Stomach (tissue), 9 donors: ENCODE data around the gene GLI1. TPM values are rescaled to one million over a fixed set of nuclear protein-coding genes. Genes with fewer than 3 reads are reported as not detected.

Experiments
- DNase-seq, 2 donors: peaks; one replicate each; pipeline versions ENCODE4 v3.0.0 to v3.0.0-alpha.2; 2013 to 2019
- H3K27ac ChIP-seq, 5 donors: fragments of 200-600 bp in 4 of 5; sonication (generic) in 4 of 5; one replicate each; pipeline ENCODE4 v1.5.1; 2013 to 2019; ENCODE audit warnings: mild to moderate bottlenecking in 1 of 5, moderate library complexity in 1 of 5
- H3K27me3 ChIP-seq, 3 donors: fragments of 200-600 bp; sonication (generic); one replicate each; pipeline ENCODE4 v1.5.1; 2017 to 2019; ENCODE audit warnings: mixed run types in 1 of 3
- H3K36me3 ChIP-seq, 4 donors: fragments of 200-600 bp; sonication (generic); 1 replicate in 3 of 4; 2 replicates in 1 of 4; pipeline ENCODE4 v1.5.1; 2016 to 2019
- H3K4me1 ChIP-seq, 4 donors: fragments of 200-600 bp; sonication (generic); one replicate each; pipeline ENCODE4 v1.5.1; 2016 to 2019
- H3K4me3 ChIP-seq, 4 donors: fragments of 200-600 bp; sonication (generic) in 3 of 4; one replicate each; pipeline ENCODE4 v1.5.1; 2016 to 2019; ENCODE audit warnings: mild to moderate bottlenecking in 1 of 4
- H3K9me3 ChIP-seq, 4 donors: fragments of 200-600 bp; sonication (generic); one replicate each; pipeline ENCODE4 v1.5.1; 2016 to 2019
- CTCF ChIP-seq, 7 experiments: fragments of 450-650 bp in 4 of 7; fragments of 200-600 bp in 3 of 7; sonication (generic) in 3 of 7; IDR thresholded peaks; one replicate each; pipeline ENCODE4 v1.5.1; 2016 to 2019; ENCODE audit warnings: antibody characterized with exemption in 7 of 7, control low read depth in 2 of 7, mild to moderate bottlenecking in 1 of 7
- EP300 ChIP-seq: sonication (generic); formaldehyde crosslinking; IDR thresholded peaks from one replicate; pipeline ENCODE4 v1.6.1; 2017; ENCODE audit warnings: antibody characterized with exemption
- POLR2A ChIP-seq, 4 donors: fragments of 450-650 bp; IDR thresholded peaks; one replicate each; pipeline ENCODE4 v1.6.1; 2016; ENCODE audit warnings: antibody characterized with exemption in 4 of 4, control low read depth in 2 of 4, mild to moderate bottlenecking in 1 of 4, moderate library complexity in 1 of 4
- POLR2AphosphoS5 ChIP-seq, 3 donors: sonication (generic); formaldehyde crosslinking; IDR thresholded peaks; one replicate each; pipeline ENCODE4 v1.6.1; 2016; ENCODE audit warnings: antibody characterized with exemption in 3 of 3
- WGBS, 5 donors: extraction: QIAGEN DNeasy Blood & Tissue Kit in 3 of 5; methylation state at CpG; one replicate each; pipeline versions ENCODE4 v1.1.5 to v1.1.7; 2013 to 2018; 5-methylcytosine and 5-hydroxymethylcytosine counted together
- intact Hi-C: fragments of 100-400 bp; cut with DNase I; formaldehyde crosslinking; loops from one replicate; pipeline ENCODE4 v1.15.1; 2023; ENCODE audit warnings: low total_unique reads
- polyA plus RNA-seq, 3 donors: library from polyadenylated mRNA; stranded (reverse); fragments of 200-250 nt; gene quantifications; one replicate each; pipeline ENCODE4 v1.2.3, GENCODE V29; 2013
- total RNA-seq, 5 donors: library from RNA; depleted of rRNA; stranded (reverse); fragments of >200 nt; gene quantifications; one replicate each; pipeline versions ENCODE4 v1.1.0 to v1.2.3, GENCODE V29; 2014 to 2016
- donor health status: healthy with polysubstance abuse.
- donor health status: Bipolar disorder and iron deficiency.
- donor health status: healthy.

Gene GLI1
- total and polyA plus RNA-seq, 8 donors, result 0.14 to 4.0 (median 0.73) TPM

GRCh38 chr12:57479376-57480115, 20.0 kb downstream of the GLI1 start, which contains the start of gene ARHGAP9:
Gene ARHGAP9, minus strand, starts transcription at chr12:57479866. Its CDS starts 460 bp downstream, at chr12:57479406.
- Histone ChIP-seq H3K27me3 (peaks cover 0 to 69% (median 37%) of the 10 kb centered on the region in 3 donors), H3K4me3 (peak within 1 kb of the TSS in 3 of 4 donors; percentile 10 to 49 (median 11)), H3K4me1 (peaks cover 17 to 23% (median 21%) of the 10 kb centered on the region in 4 donors), H3K36me3 (peaks cover 0 to 5% (median 0%) of the 10 kb centered on the region in 4 donors), H3K9me3 (no peaks in the 10 kb centered on the region), H3K27ac (peak within 1 kb of the TSS; percentile 61 to 80 (median 71))
- WGBS, 5 donors, result 61 to 72% (median 67%) methylated on average over 6 of the region's 6 CpGs
- no peak for DNase-seq
- TF ChIP-seq POLR2A (IDR thresholded peaks at IDR 0.05), result no peak
- no peak for TF ChIP-seq POLR2AphosphoS5 (IDR thresholded peaks at IDR 0.05)
- no peak for TF ChIP-seq EP300
- TF ChIP-seq CTCF (IDR thresholded peaks at IDR 0.05), result no peak
- intact Hi-C loops, result no loop called here

GRCh38 chr12:57481671-57482070, 22.1 kb downstream of the GLI1 start:
- Histone ChIP-seq H3K27me3 (peaks cover 0 to 50% (median 16%) of the 10 kb centered on the region in 3 donors), H3K27ac (no peak overlapping the region)

GRCh38 chr12:57483466-57483865, 23.9 kb downstream of the GLI1 start:
- intact Hi-C loops, result no loop called here
- Histone ChIP-seq H3K4me3 (no peak overlapping the region), H3K36me3 (no peaks in the 10 kb centered on the region), H3K27me3 (peaks cover 0 to 32% (median 0%) of the 10 kb centered on the region in 3 donors), H3K9me3 (no peaks in the 10 kb centered on the region), H3K4me1 (peaks cover 2 to 11% (median 8%) of the 10 kb centered on the region in 4 donors), H3K27ac (no peak overlapping the region)
- no peak for DNase-seq
- TF ChIP-seq CTCF (IDR thresholded peaks at IDR 0.05) (no peak), EP300 (no peak), POLR2AphosphoS5 (IDR thresholded peaks at IDR 0.05) (no peak), POLR2A (IDR thresholded peaks at IDR 0.05) (no peak)
- 52 to 68% (median 57%) methylated on average over 5 of the region's 5 CpGs for WGBS, 5 donors

More at GRCh38 chr12:57481671-57482070, 22.1 kb downstream of the GLI1 start:
- TF ChIP-seq POLR2AphosphoS5 (IDR thresholded peaks at IDR 0.05) (no peak), POLR2A (IDR thresholded peaks at IDR 0.05) (no peak), EP300 (no peak), CTCF (IDR thresholded peaks at IDR 0.05) (no peak)
- no peaks in the 10 kb centered on the region for H3K36me3 ChIP-seq
- H3K9me3 ChIP-seq, result no peaks in the 10 kb centered on the region
- no peak for DNase-seq
- H3K4me3 ChIP-seq, result no peak overlapping the region
- peaks cover 0 to 1% (median under 1%) of the 10 kb centered on the region in 4 donors for H3K4me1 ChIP-seq
- 69 to 78% (median 76%) methylated on average over 1 of the region's 1 CpG for WGBS, 5 donors
- intact Hi-C loops, result no loop called here

GRCh38 chr12:57485695-57486094, 26.1 kb downstream of the GLI1 start:
- no peak for DNase-seq
- Histone ChIP-seq H3K36me3 (peaks cover 7 to 18% (median 16%) of the 10 kb centered on the region in 4 donors), H3K9me3 (no peaks in the 10 kb centered on the region), H3K27me3 (peaks cover 0 to 20% (median 0%) of the 10 kb centered on the region in 3 donors), H3K4me1 (peaks cover 12 to 29% (median 23%) of the 10 kb centered on the region in 4 donors), H3K27ac (no peak overlapping the region), H3K4me3 (no peak overlapping the region)
- TF ChIP-seq EP300, result no peak
- no peak for TF ChIP-seq POLR2AphosphoS5 (IDR thresholded peaks at IDR 0.05)
- no peak for TF ChIP-seq CTCF (IDR thresholded peaks at IDR 0.05)
- TF ChIP-seq POLR2A (IDR thresholded peaks at IDR 0.05), result no peak
- intact Hi-C loops, result no loop called here
